ENCODE data around the gene PANK4. TPM values are rescaled to one million over a fixed set of nuclear protein-coding genes. Genes with fewer than 3 reads are reported as not detected.

Gene PANK4
- total RNA-seq, 1 experiment from 2014 or later, result 48.8 TPM

GRCh38 chr1:2486041-2486440, 40.4 kb downstream of the PANK4 start:
- Histone ChIP-seq H3K27ac (no peak overlapping the region), H3K4me3 (no peak overlapping the region), H3K4me1 (no peaks in the 10 kb centered on the region), H3K27me3 (peaks cover 10% of the 10 kb centered on the region), H3K9me3 (replicated peaks) (peaks cover 6% of the 10 kb centered on the region), H3K36me3 (no peaks in the 10 kb centered on the region)
- DNase-seq, result no peak

GRCh38 chr1:2483970-2484369, 42.4 kb downstream of the PANK4 start:
- no peak overlapping the region for H3K4me3 ChIP-seq
- H3K27me3 ChIP-seq, result no peaks in the 10 kb centered on the region; the same call in none of the 2 replicates
- no peaks in the 10 kb centered on the region for H3K4me1 ChIP-seq
- H3K36me3 ChIP-seq, result no peaks in the 10 kb centered on the region
- DNase-seq, result no peak
- H3K27ac ChIP-seq, result no peak overlapping the region
- H3K9me3 ChIP-seq (replicated peaks), result peaks cover 6% of the 10 kb centered on the region

GRCh38 chr1:2483026-2483425, 43.4 kb downstream of the PANK4 start:
- H3K4me1 ChIP-seq, result no peaks in the 10 kb centered on the region
- no peak for DNase-seq
- H3K27ac ChIP-seq, result no peak overlapping the region
- H3K27me3 ChIP-seq, result peaks cover 6% of the 10 kb centered on the region
- no peaks in the 10 kb centered on the region for H3K36me3 ChIP-seq
- no peak overlapping the region for H3K4me3 ChIP-seq
- H3K9me3 ChIP-seq (replicated peaks), result no peaks in the 10 kb centered on the region

- Histone ChIP-seq H3K36me3 (no peaks in the 10 kb centered on the region), H3K27me3 (peaks cover 6% of the 10 kb centered on the region), H3K9me3 (replicated peaks) (no peaks in the 10 kb centered on the region), H3K4me1 (no peaks in the 10 kb centered on the region), H3K27ac (no peak overlapping the region), H3K4me3 (no peak overlapping the region)
- DNase-seq, result no peak
Measured at GRCh38 chr1:2482588-2482987, 43.8 kb downstream of the PANK4 start.

GRCh38 chr1:2481885-2482284, 44.5 kb downstream of the PANK4 start:
- DNase-seq, result no peak
- Histone ChIP-seq H3K4me1 (no peaks in the 10 kb centered on the region), H3K9me3 (replicated peaks) (no peaks in the 10 kb centered on the region), H3K4me3 (no peak overlapping the region), H3K27me3 (peaks cover 13% of the 10 kb centered on the region), H3K27ac (no peak overlapping the region), H3K36me3 (no peaks in the 10 kb centered on the region)

GRCh38 chr1:2480986-2481364, 45.4 kb downstream of the PANK4 start:
- Histone ChIP-seq H3K27me3 (peaks cover 19% of the 10 kb centered on the region), H3K36me3 (no peaks in the 10 kb centered on the region), H3K9me3 (replicated peaks) (no peaks in the 10 kb centered on the region), H3K4me3 (no peak overlapping the region), H3K4me1 (no peaks in the 10 kb centered on the region), H3K27ac (no peak overlapping the region)
- no peak for DNase-seq

- H3K36me3 ChIP-seq, result no peaks in the 10 kb centered on the region
- no peak overlapping the region for H3K4me3 ChIP-seq
- H3K4me1 ChIP-seq, result no peaks in the 10 kb centered on the region
- DNase-seq, result no peak
- H3K27me3 ChIP-seq, result peaks cover 25% of the 10 kb centered on the region
- no peak overlapping the region for H3K27ac ChIP-seq
- no peaks in the 10 kb centered on the region for H3K9me3 ChIP-seq (replicated peaks)
Measured at GRCh38 chr1:2480236-2480985, 46.0 kb downstream of the PANK4 start.

GRCh38 chr1:2479618-2480017, 46.8 kb downstream of the PANK4 start:
- H3K27ac ChIP-seq, result no peak overlapping the region

GRCh38 chr1:2479186-2479585, 47.2 kb downstream of the PANK4 start:
- Histone ChIP-seq H3K36me3 (no peaks in the 10 kb centered on the region), H3K27ac (no peak overlapping the region), H3K4me3 (no peak overlapping the region), H3K27me3 (peaks cover 37% of the 10 kb centered on the region), H3K4me1 (no peaks in the 10 kb centered on the region), H3K9me3 (replicated peaks) (no peaks in the 10 kb centered on the region)
- DNase-seq, result no peak

More at GRCh38 chr1:2479618-2480017, 46.8 kb downstream of the PANK4 start:
- no peaks in the 10 kb centered on the region for H3K4me1 ChIP-seq
- H3K9me3 ChIP-seq (replicated peaks), result no peaks in the 10 kb centered on the region
- DNase-seq, result no peak
- peaks cover 33% of the 10 kb centered on the region for H3K27me3 ChIP-seq
- H3K36me3 ChIP-seq, result no peaks in the 10 kb centered on the region
- no peak overlapping the region for H3K4me3 ChIP-seq

GRCh38 chr1:2477791-2478499, 48.5 kb downstream of the PANK4 start:
- Histone ChIP-seq H3K27ac (no peak overlapping the region), H3K4me3 (no peak overlapping the region), H3K4me1 (no peaks in the 10 kb centered on the region), H3K36me3 (no peaks in the 10 kb centered on the region), H3K9me3 (replicated peaks) (no peaks in the 10 kb centered on the region), H3K27me3 (peaks cover 50% of the 10 kb centered on the region)
- DNase-seq, result no peak

- Histone ChIP-seq H3K27me3 (peaks cover 56% of the 10 kb centered on the region), H3K4me3 (no peak overlapping the region), H3K9me3 (replicated peaks) (no peaks in the 10 kb centered on the region), H3K27ac (no peak overlapping the region), H3K4me1 (no peaks in the 10 kb centered on the region), H3K36me3 (no peaks in the 10 kb centered on the region)
- DNase-seq, result no peak
Measured at GRCh38 chr1:2477309-2477708, 49.1 kb downstream of the PANK4 start.

GRCh38 chr1:2476061-2476999, 50.1 kb downstream of the PANK4 start, which contains the start of gene PLCH2:
Gene PLCH2 (plus strand): TSS chr1:2476289. CDS start chr1:2476589, 300 bp downstream.
- H3K27ac ChIP-seq, result no peak within 1 kb of the TSS
- no peak for DNase-seq
- no peaks in the 10 kb centered on the region for H3K4me1 ChIP-seq
- H3K27me3 ChIP-seq, result peaks cover 64% of the 10 kb centered on the region
- no peaks in the 10 kb centered on the region for H3K9me3 ChIP-seq (replicated peaks)
- H3K4me3 ChIP-seq, result no peak within 1 kb of the TSS
- no peaks in the 10 kb centered on the region for H3K36me3 ChIP-seq

- H3K9me3 ChIP-seq (replicated peaks), result no peaks in the 10 kb centered on the region
- H3K27me3 ChIP-seq, result peaks cover 71% of the 10 kb centered on the region
- H3K4me3 ChIP-seq, result no peak overlapping the region
- DNase-seq, result no peak
- no peaks in the 10 kb centered on the region for H3K36me3 ChIP-seq
- no peaks in the 10 kb centered on the region for H3K4me1 ChIP-seq
- H3K27ac ChIP-seq, result no peak overlapping the region
Measured at GRCh38 chr1:2475571-2475970, 50.8 kb downstream of the PANK4 start.

- H3K27ac ChIP-seq, result no peak overlapping the region
- H3K27me3 ChIP-seq, result peaks cover 78% of the 10 kb centered on the region
Measured at GRCh38 chr1:2474933-2475371, 51.4 kb downstream of the PANK4 start.

More at GRCh38 chr1:2474933-2475371, 51.4 kb downstream of the PANK4 start:
- Histone ChIP-seq H3K4me3 (no peak overlapping the region), H3K9me3 (replicated peaks) (no peaks in the 10 kb centered on the region), H3K36me3 (no peaks in the 10 kb centered on the region), H3K4me1 (no peaks in the 10 kb centered on the region)
- DNase-seq, result no peak

All from SJCRH30 (cell line).